Measurements from ENCODE around the gene GAREM1.

The GAREM1 gene

DNA sequence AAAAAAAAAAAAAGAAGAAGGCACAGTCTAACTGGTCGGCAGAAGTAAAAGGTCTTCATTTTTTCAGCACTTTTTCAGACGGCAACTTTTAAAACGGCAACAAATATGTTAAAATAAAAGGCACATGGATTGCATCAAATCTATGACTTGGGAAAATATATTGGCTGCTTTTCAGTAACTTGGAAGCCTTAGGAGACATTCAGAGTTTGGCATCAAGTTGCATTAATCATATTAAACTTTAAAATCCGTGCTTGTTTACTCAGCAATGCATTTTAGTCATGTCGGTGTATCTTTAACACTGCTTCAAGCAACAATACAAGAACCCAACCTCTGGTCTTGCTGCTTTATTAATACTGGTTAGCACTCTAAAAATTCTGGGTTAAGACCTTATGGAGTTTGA lies 169.8 kb downstream of the GAREM1 start:
- Histone ChIP-seq H4K20me1 (ENCODE audit: insufficient read depth, low read length) (no peaks in the 10 kb centered on the region), H3K27ac (ENCODE audit: low read depth, low read length, poor library complexity, severe bottlenecking) (no peak overlapping the region), H3K4me2 (ENCODE audit: low read length) (no peak overlapping the region), H3K36me3 (ENCODE audit: insufficient read depth, low read length) (no peaks in the 10 kb centered on the region), H3K27me3 (ENCODE audit: insufficient read depth, low read length) (no peaks in the 10 kb centered on the region), H2AFZ (ENCODE audit: low read length) (no peak overlapping the region), H3F3A (ENCODE audit: insufficient read depth, low read length) (no peaks in the 10 kb centered on the region), H3K9ac (ENCODE audit: low read length) (no peak overlapping the region), H3K4me3 (ENCODE audit: low read depth, low read length, poor library complexity, severe bottlenecking) (no peak overlapping the region), H3K9me2 (ENCODE audit: low read depth, low read length) (no peaks in the 10 kb centered on the region), H3K79me2 (ENCODE audit: insufficient read depth, low read length) (no peaks in the 10 kb centered on the region), H3K9me3 (ENCODE audit: low read length) (no peaks in the 10 kb centered on the region), H3K4me1 (ENCODE audit: insufficient read depth, low read length, severe bottlenecking) (no peaks in the 10 kb centered on the region)
- no peak for TF ChIP-seq CTCF (IDR thresholded peaks at IDR 0.05; ENCODE audit: low read length)
- TF ChIP-seq EZH2 (IDR thresholded peaks at IDR 0.05; ENCODE audit: borderline replicate concordance, low read length) = no peak

DNA sequence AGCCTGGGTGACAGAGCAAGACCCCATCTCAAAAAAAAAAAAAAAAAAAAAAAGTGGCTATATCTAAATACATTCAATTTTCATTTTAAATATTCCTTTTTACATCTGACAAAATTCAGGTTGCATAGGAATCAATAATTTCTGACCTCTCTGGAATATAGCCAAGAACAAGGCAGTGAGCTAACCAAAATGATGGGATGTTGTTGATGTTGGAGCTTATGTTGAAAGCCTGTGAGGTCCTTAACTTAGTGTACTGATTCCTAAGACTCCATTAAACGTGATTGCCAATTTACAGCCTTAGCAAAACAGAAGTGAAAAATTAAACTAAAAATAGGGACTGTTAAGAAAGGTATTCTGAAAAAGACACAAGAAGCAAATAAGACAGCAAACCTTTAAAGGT lies 171.2 kb downstream of the GAREM1 start:
- Histone ChIP-seq H3K9me2 (ENCODE audit: low read depth, low read length) (no peaks in the 10 kb centered on the region), H3K79me2 (ENCODE audit: insufficient read depth, low read length) (no peaks in the 10 kb centered on the region), H3K27me3 (ENCODE audit: insufficient read depth, low read length) (no peaks in the 10 kb centered on the region), H3F3A (ENCODE audit: insufficient read depth, low read length) (no peaks in the 10 kb centered on the region), H3K4me2 (ENCODE audit: low read length) (no peak overlapping the region), H2AFZ (ENCODE audit: low read length) (no peak overlapping the region), H3K36me3 (ENCODE audit: insufficient read depth, low read length) (no peaks in the 10 kb centered on the region), H3K9me3 (ENCODE audit: low read length) (no peaks in the 10 kb centered on the region), H3K9ac (ENCODE audit: low read length) (no peak overlapping the region), H3K4me3 (ENCODE audit: low read depth, low read length, poor library complexity, severe bottlenecking) (no peak overlapping the region), H3K4me1 (ENCODE audit: insufficient read depth, low read length, severe bottlenecking) (no peaks in the 10 kb centered on the region), H4K20me1 (ENCODE audit: insufficient read depth, low read length) (no peaks in the 10 kb centered on the region), H3K27ac (ENCODE audit: low read depth, low read length, poor library complexity, severe bottlenecking) (no peak overlapping the region)
- TF ChIP-seq CTCF (IDR thresholded peaks at IDR 0.05; ENCODE audit: low read length) (no peak), EZH2 (IDR thresholded peaks at IDR 0.05; ENCODE audit: borderline replicate concordance, low read length) (no peak)

DNA sequence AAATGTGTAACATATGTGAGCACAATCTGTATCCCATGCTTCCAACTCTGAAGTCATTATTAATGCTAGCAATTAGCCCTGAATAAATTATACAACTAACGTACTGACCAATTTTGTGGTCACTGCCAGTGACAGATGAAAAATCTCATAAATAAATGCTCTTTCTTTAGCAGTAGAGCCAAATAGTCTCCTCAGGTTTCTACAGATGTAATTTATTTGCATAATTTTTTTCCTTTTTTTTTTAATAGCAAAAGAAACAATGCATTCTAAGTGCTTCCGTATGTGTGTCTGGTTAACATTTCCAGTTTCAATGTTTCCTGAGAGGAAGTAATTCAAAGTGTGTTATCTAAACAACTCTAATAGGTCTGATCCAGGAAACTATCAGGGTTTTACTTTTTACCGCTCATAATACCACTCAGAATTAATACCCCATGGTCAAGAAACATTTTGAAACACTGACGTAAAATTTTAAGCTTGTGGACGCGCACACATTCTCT lies 172.5 kb downstream of the GAREM1 start:
- Histone ChIP-seq H3K4me2 (ENCODE audit: low read length) (no peak overlapping the region), H3K4me1 (ENCODE audit: insufficient read depth, low read length, severe bottlenecking) (no peaks in the 10 kb centered on the region), H3K36me3 (ENCODE audit: insufficient read depth, low read length) (no peaks in the 10 kb centered on the region), H2AFZ (ENCODE audit: low read length) (no peak overlapping the region), H4K20me1 (ENCODE audit: insufficient read depth, low read length) (no peaks in the 10 kb centered on the region), H3K9me2 (ENCODE audit: low read depth, low read length) (no peaks in the 10 kb centered on the region), H3K27me3 (ENCODE audit: insufficient read depth, low read length) (no peaks in the 10 kb centered on the region), H3K27ac (ENCODE audit: low read depth, low read length, poor library complexity, severe bottlenecking) (no peak overlapping the region), H3K9ac (ENCODE audit: low read length) (no peak overlapping the region), H3F3A (ENCODE audit: insufficient read depth, low read length) (no peaks in the 10 kb centered on the region), H3K9me3 (ENCODE audit: low read length) (no peaks in the 10 kb centered on the region), H3K79me2 (ENCODE audit: insufficient read depth, low read length) (no peaks in the 10 kb centered on the region), H3K4me3 (ENCODE audit: low read depth, low read length, poor library complexity, severe bottlenecking) (no peak overlapping the region)
- no peak for TF ChIP-seq EZH2 (IDR thresholded peaks at IDR 0.05; ENCODE audit: borderline replicate concordance, low read length)
- no peak for TF ChIP-seq CTCF (IDR thresholded peaks at IDR 0.05; ENCODE audit: low read length)
